OCI-LY7 (cell line): Measurements from ENCODE around the gene SETDB1. TPM values are rescaled to one million over a fixed set of nuclear protein-coding genes. Genes with fewer than 3 reads are reported as not detected.
A peak's percentile ranks its signal among the peaks of the same experiment; 100 is the strongest.

Experiments
- BruUV-seq: library from RNA; stranded (reverse); fragments of 400-500 nt; replicated peaks from 2 replicates; lab custom pipeline; 2021; lab: Mats Ljungman, UMichigan
- CTCF ChIA-PET: fragments of 300-600 bp; sonication (Branson Sonifier 250); formaldehyde crosslinking; loops from one replicate; lab custom pipeline; 2022; ENCODE audit warnings: antibody characterized with exemption; ENCODE audit not compliant: unreplicated experiment; lab: Charles Lee
- POLR2A ChIA-PET: fragments of 300-600 bp; sonication (Branson Sonifier 250); formaldehyde crosslinking; loops from one replicate; lab custom pipeline; 2022; ENCODE audit warnings: antibody characterized with exemption; lab: Charles Lee
- DNase-seq: peaks from one replicate; pipeline ENCODE4 v3.0.0-alpha.2; 2015; ENCODE audit warnings: low spot score
- H2AFZ ChIP-seq: fragments of 200-600 bp; sonication (generic), shearing (Covaris generic); 2 replicates; pipeline ENCODE4 v1.6.1; 2014; ENCODE audit warnings: mild to moderate bottlenecking, antibody characterized with exemption, low read length, moderate library complexity
- H3K27ac ChIP-seq: fragments of 200-600 bp; sonication (generic); 2 replicates; pipeline ENCODE4 v1.5.1; 2014; ENCODE audit warnings: mixed run types, low read depth, mild to moderate bottlenecking, moderate library complexity, low read length, inconsistent platforms; ENCODE audit not compliant: poor library complexity, severe bottlenecking
- H3K36me3 ChIP-seq: fragments of 200-600 bp; sonication (generic); 2 replicates; pipeline ENCODE4 v1.6.1; 2014; ENCODE audit warnings: mild to moderate bottlenecking, antibody characterized with exemption, low read length, moderate library complexity, mixed read lengths; ENCODE audit not compliant: insufficient read depth
- H3K4me1 ChIP-seq: fragments of 200-600 bp; sonication (generic); 2 replicates; pipeline ENCODE4 v1.5.1; 2014; ENCODE audit warnings: mild to moderate bottlenecking, low read length; ENCODE audit not compliant: insufficient read depth, poor library complexity, severe bottlenecking
- H3K4me2 ChIP-seq: fragments of 200-600 bp; sonication (generic); 2 replicates; pipeline ENCODE4 v1.6.1; 2014; ENCODE audit warnings: mild to moderate bottlenecking, low read length
- H3K4me3 ChIP-seq: fragments of 200-600 bp; sonication (generic); 2 replicates; pipeline ENCODE4 v1.5.1; 2014; ENCODE audit warnings: mild to moderate bottlenecking, low read depth, low read length; ENCODE audit not compliant: poor library complexity, severe bottlenecking
- H3K79me2 ChIP-seq: fragments of 200-600 bp; sonication (generic); 2 replicates; pipeline ENCODE4 v1.6.1; 2016; ENCODE audit warnings: low read depth, mild to moderate bottlenecking, low read length, moderate library complexity, mixed read lengths; ENCODE audit not compliant: insufficient read depth
- H3K9me2 ChIP-seq: fragments of 200-600 bp; sonication (generic); 2 replicates; pipeline ENCODE4 v1.6.1; 2016; ENCODE audit warnings: mild to moderate bottlenecking, low read length, mixed read lengths; ENCODE audit not compliant: insufficient read depth
- H3K9me3 ChIP-seq: fragments of 200-600 bp; sonication (generic); 2 replicates; pipeline ENCODE4 v1.6.1; 2014; ENCODE audit warnings: mild to moderate bottlenecking, mixed run types, low read length, mixed read lengths
- H4K20me1 ChIP-seq: fragments of 200-600 bp; sonication (generic); 2 replicates; pipeline ENCODE4 v1.6.1; 2014; ENCODE audit warnings: mild to moderate bottlenecking, antibody characterized with exemption, low read length, moderate library complexity, mixed read lengths; ENCODE audit not compliant: insufficient read depth
- CTCF ChIP-seq: fragments of 200-600 bp; sonication (generic); conservative IDR thresholded peaks from 2 replicates; pipeline ENCODE4 v1.5.1; 2014; ENCODE audit warnings: mild to moderate bottlenecking, antibody characterized with exemption, low read length, moderate library complexity, mixed read lengths
- EZH2phosphoT487 ChIP-seq: fragments of 200-600 bp; sonication (generic); IDR thresholded peaks from 2 replicates; pipeline ENCODE4 v1.6.1; 2018; ENCODE audit warnings: low read depth, borderline replicate concordance, mild to moderate bottlenecking, mixed run types, antibody characterized with exemption, low read length, moderate library complexity, mixed read lengths
- intact Hi-C: fragments of 100-400 bp; cut with micrococcal nuclease; formaldehyde crosslinking; loops from one replicate; pipeline ENCODE4 v1.10.0; 2022; ENCODE audit not compliant: unreplicated experiment
- total RNA-seq, 2 experiments: library from RNA; depleted of rRNA in 1 of 2; stranded (reverse); fragments of >200 nt in 1 of 2; shearing (Covaris generic) in 1 of 2; gene quantifications; 2 replicates each; pipeline ENCODE4 v1.2.3, GENCODE V29; 2014 to 2022

SETDB1 gene
- total RNA-seq, 2 experiments from 2014 or later = 66.8 to 81.1 TPM

- no peaks in the 10 kb centered on the region for H3K9me3 ChIP-seq
- no peak for TF ChIP-seq EZH2phosphoT487
- no peak for TF ChIP-seq CTCF
- no peaks in the 10 kb centered on the region for H3K9me2 ChIP-seq
- peaks cover 3% of the 10 kb centered on the region; the same call in 1 of the 2 replicates for H3K36me3 ChIP-seq
- no peaks in the 10 kb centered on the region for H4K20me1 ChIP-seq
- peak overlapping the region; percentile 64 for H2AFZ ChIP-seq
- ChIA-PET CTCF (interaction anchor here (0.6 to 1.1 kb wide), 5 partner anchors 16 to 609 kb away, joined by 3 to 4 read pairs (median 3); partner anchors contain the start of gene ENSA), POLR2A (interaction anchor here (0.5 to 1.7 kb wide), 7 partner anchors 8 to 610 kb away, joined by 3 to 7 read pairs (median 4); partner anchors contain the start of genes ANXA9, MINDY1 and RPRD2)
- peak overlapping the region; percentile 83 for H3K4me2 ChIP-seq
- H3K4me3 ChIP-seq = peak overlapping the region; percentile 80
- intact Hi-C loops = loop anchor here (1.0 to 10.0 kb wide), 3 partner anchors 48 to 509 kb away; partner anchors contain the start of gene SETDB1
- BruUV-seq = no TSS peak
- peak; percentile 71 for DNase-seq
- H3K4me1 ChIP-seq = peaks cover 38% of the 10 kb centered on the region
- peaks cover 40% of the 10 kb centered on the region; the same call in 1 of the 2 replicates for H3K79me2 ChIP-seq
- H3K27ac ChIP-seq = peak overlapping the region; percentile 72
Observed at GRCh38 chr1:150973836-150974579, 47.8 kb downstream of the SETDB1 start.

- H3K9me3 ChIP-seq = no peaks in the 10 kb centered on the region
- intact Hi-C loops = loop anchor here (1.0 to 10.0 kb wide), 4 partner anchors 49 to 510 kb away; partner anchors contain the start of genes ENSA and SETDB1
- peak within 1 kb of the TSS; percentile 72 for H3K27ac ChIP-seq
- H3K4me2 ChIP-seq = peak within 1 kb of the TSS; percentile 83
- no TSS peak for BruUV-seq
- peaks cover 44% of the 10 kb centered on the region for H3K4me1 ChIP-seq
- no peaks in the 10 kb centered on the region for H4K20me1 ChIP-seq
- peak within 1 kb of the TSS; percentile 80 for H3K4me3 ChIP-seq
- H3K9me2 ChIP-seq = no peaks in the 10 kb centered on the region
- POLR2A ChIA-PET = interaction anchor here (1.1 to 1.7 kb wide), 3 partner anchors 8 to 31 kb away, joined by 3 to 7 read pairs (median 5); partner anchors contain the start of genes ANXA9 and MINDY1
- peaks cover 40% of the 10 kb centered on the region; the same call in 1 of the 2 replicates for H3K79me2 ChIP-seq
- CTCF ChIA-PET = no interaction called here
- DNase-seq = peak; percentile 74
- H3K36me3 ChIP-seq = peaks cover 3% of the 10 kb centered on the region; the same call in 1 of the 2 replicates
- H2AFZ ChIP-seq = peak within 1 kb of the TSS; percentile 64
- TF ChIP-seq CTCF (no peak), EZH2phosphoT487 (no peak)
Observed at GRCh38 chr1:150974580-150975478, 48.7 kb downstream of the SETDB1 start, which contains the start of gene CERS2. CERS2 (minus strand) TSS chr1:150974835; CDS start chr1:150969090, 5,745 bp downstream.
